NCI-H2107 (cell line): ENCODE measurements around the gene LTA4H.
A peak's percentile ranks its signal among the peaks of the same experiment; 100 is the strongest.
"Not testable (repeated sequence)": the region's sequence is repeated elsewhere in the genome, so short reads cannot be mapped to it uniquely, and the experiment has no call there.

Experiments
- DNase-seq: peaks from one replicate; lab custom pipeline; 2025; lab: John Stamatoyannopoulos, UW

The LTA4H gene

GRCh38 chr12:96035283-96036236, at the start of gene LTA4H:
Gene LTA4H (minus strand): TSS chr12:96035587. CDS start chr12:96035519, 68 bp downstream.
- DNase-seq, result peak; percentile 97

GRCh38 chr12:96084624-96085023, 49.2 kb upstream of the LTA4H start:
- DNase-seq, result no peak

GRCh38 chr12:96083020-96083719, 47.8 kb upstream of the LTA4H start:
- no peak for DNase-seq

- no peak for DNase-seq
These were observed 46.2 kb upstream of the LTA4H start for GRCh38 chr12:96081596-96081995.

GRCh38 chr12:96078231-96079135, 43.1 kb upstream of the LTA4H start:
- DNase-seq, result no peak

GRCh38 chr12:96077081-96077480, 41.7 kb upstream of the LTA4H start:
- DNase-seq, result no peak

GRCh38 chr12:96075560-96075959, 40.2 kb upstream of the LTA4H start:
- no peak for DNase-seq

- DNase-seq, result no peak
These were observed 38.3 kb upstream of the LTA4H start for GRCh38 chr12:96073346-96074330.

- DNase-seq, result no peak
These were observed 35.4 kb upstream of the LTA4H start for GRCh38 chr12:96070670-96071279.

- DNase-seq, result no peak
These were observed 34.3 kb upstream of the LTA4H start for GRCh38 chr12:96069511-96070231.

- no peak for DNase-seq
These were observed 33.2 kb upstream of the LTA4H start for GRCh38 chr12:96068636-96069035.

- DNase-seq, result no peak
These were observed 32.7 kb upstream of the LTA4H start for GRCh38 chr12:96068111-96068510.

- DNase-seq, result not testable (repeated sequence)
These were observed 30.4 kb upstream of the LTA4H start for GRCh38 chr12:96065776-96066175.

GRCh38 chr12:96064966-96065365, 29.6 kb upstream of the LTA4H start:
- no peak for DNase-seq

- DNase-seq, result no peak
These were observed 28.9 kb upstream of the LTA4H start for GRCh38 chr12:96064271-96064670.

GRCh38 chr12:96063046-96063445, 27.7 kb upstream of the LTA4H start:
- no peak for DNase-seq

GRCh38 chr12:96061864-96062453, 26.6 kb upstream of the LTA4H start:
- DNase-seq, result peak; percentile 3

GRCh38 chr12:96061323-96061722, 25.9 kb upstream of the LTA4H start:
- no peak for DNase-seq

- DNase-seq, result no peak
These were observed 24.7 kb upstream of the LTA4H start for GRCh38 chr12:96060041-96060440.
